GM10248 (cell line): Measurements from ENCODE around the gene CDC40.
A peak's percentile ranks its signal among the peaks of the same experiment; 100 is the strongest.

ENCODE experiments used
- CTCF ChIA-PET: fragments of 300-600 bp; sonication (Branson Sonifier 250); formaldehyde crosslinking; extraction: SDS; loops from one replicate; lab custom pipeline; 2021; ENCODE audit warnings: antibody characterized with exemption; lab: Yijun Ruan, JAX
- POLR2A ChIA-PET: fragments of 350-650 bp; sonication (Branson Sonifier 250); formaldehyde crosslinking; extraction: SDS; loops from one replicate; lab custom pipeline; 2020; ENCODE audit warnings: antibody characterized with exemption; lab: Yijun Ruan, JAX
- DNase-seq: peaks from one replicate; pipeline ENCODE4 v3.0.0; 2012; ENCODE audit errors: extremely low spot score
- TF ChIP-seq, protein P1 (sequence below): IDR thresholded peaks from 2 replicates; pipeline ENCODE4 v1.5.1; 2012; ENCODE audit warnings: mild to moderate bottlenecking, low read depth; ENCODE audit errors: extremely low read depth, missing control alignments, control extremely low read depth

The CDC40 gene

GRCh38 chr6:110180228-110181008 is at the start of gene CDC40:
TSS of gene CDC40 (plus strand) at chr6:110180427. CDS start at chr6:110180445, 18 bp downstream.
- peak; percentile 67 for DNase-seq
- ChIA-PET POLR2A (no interaction called here), CTCF (interaction anchor here (1.0 to 1.9 kb wide), 6 partner anchors 8 to 211 kb away, joined by 3 to 9 read pairs (median 4); no protein-coding TSS in a partner anchor)
- TF ChIP-seq, protein P1, sequence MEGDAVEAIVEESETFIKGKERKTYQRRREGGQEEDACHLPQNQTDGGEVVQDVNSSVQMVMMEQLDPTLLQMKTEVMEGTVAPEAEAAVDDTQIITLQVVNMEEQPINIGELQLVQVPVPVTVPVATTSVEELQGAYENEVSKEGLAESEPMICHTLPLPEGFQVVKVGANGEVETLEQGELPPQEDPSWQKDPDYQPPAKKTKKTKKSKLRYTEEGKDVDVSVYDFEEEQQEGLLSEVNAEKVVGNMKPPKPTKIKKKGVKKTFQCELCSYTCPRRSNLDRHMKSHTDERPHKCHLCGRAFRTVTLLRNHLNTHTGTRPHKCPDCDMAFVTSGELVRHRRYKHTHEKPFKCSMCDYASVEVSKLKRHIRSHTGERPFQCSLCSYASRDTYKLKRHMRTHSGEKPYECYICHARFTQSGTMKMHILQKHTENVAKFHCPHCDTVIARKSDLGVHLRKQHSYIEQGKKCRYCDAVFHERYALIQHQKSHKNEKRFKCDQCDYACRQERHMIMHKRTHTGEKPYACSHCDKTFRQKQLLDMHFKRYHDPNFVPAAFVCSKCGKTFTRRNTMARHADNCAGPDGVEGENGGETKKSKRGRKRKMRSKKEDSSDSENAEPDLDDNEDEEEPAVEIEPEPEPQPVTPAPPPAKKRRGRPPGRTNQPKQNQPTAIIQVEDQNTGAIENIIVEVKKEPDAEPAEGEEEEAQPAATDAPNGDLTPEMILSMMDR, result no peak

GRCh38 chr6:110137924-110138887 is 42.0 kb upstream of the CDC40 start:
- POLR2A ChIA-PET, result no interaction called here
- DNase-seq, result no peak
- CTCF ChIA-PET, result no interaction called here
- TF ChIP-seq, protein P1, result no peak

DNA sequence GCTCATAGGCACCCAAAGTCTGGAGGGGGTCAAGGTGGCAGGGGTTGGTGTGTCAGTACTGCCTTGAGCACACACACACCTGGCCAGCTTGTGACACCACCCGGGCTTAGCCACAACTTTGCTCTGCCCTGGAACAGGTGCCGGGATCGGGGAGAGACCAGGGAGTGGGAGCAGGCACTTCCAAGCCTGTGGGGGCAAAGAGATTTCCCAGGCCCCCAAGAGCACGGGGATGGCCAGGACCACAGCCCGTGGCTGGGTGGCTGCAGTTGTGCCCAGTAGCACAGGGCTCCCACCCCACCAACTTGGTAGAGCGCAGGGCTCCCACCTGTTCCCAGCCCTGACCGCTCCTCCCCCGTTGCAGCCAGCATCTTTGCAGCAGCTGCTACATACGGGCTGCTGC is 41.2 kb upstream of the CDC40 start:
- no peak for DNase-seq
- TF ChIP-seq, protein P1, result no peak
- ChIA-PET POLR2A (no interaction called here), CTCF (no interaction called here)

DNA sequence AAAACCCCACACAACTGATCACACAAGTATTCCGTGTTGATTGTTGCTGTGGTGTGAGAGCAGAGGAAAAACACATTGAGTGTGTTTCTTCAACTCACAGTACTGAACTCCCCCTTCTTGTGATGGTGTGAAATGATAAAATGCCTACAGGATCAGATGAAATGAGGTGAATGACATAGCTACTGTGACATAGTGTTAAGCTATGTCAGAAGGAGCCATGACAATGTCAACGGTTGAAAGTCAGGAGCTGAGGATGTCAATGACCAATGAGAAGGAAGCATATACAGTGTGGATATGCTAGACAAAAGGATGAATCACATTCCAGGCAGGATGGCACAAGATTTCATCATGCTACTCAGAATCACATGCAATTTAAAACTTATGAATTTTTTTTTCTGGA is 39.6 kb upstream of the CDC40 start:
- no peak for DNase-seq
- POLR2A ChIA-PET, result no interaction called here
- TF ChIP-seq, protein P1, result no peak
- CTCF ChIA-PET, result no interaction called here

- no peak for DNase-seq
- CTCF ChIA-PET, result no interaction called here
- TF ChIP-seq, protein P1, result no peak
- POLR2A ChIA-PET, result no interaction called here
These were observed 32.4 kb upstream of the CDC40 start for GRCh38 chr6:110147870-110148269.

DNA sequence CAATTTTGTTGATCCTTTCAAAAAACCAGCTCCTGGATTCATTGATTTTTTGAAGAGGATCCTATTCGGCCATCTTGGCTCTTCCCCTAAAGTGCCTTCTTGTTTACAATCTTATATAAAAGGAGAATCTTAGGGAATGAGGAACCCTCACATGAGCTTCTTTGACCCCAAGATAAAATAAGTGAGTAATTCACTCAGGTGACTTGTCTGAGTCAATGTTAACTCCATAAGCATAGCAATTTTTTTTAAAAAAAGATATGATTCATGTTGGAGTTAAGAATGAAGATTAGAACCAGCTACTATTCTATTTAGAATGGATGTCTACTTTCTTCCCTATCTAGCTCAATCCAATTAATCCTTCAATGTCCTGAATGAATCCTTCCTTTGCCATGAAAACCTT is 21.7 kb upstream of the CDC40 start:
- ChIA-PET POLR2A (no interaction called here), CTCF (no interaction called here)
- TF ChIP-seq, protein P1, result no peak
- DNase-seq, result no peak
